Parathyroid adenoma (tissue), 2 donors: ENCODE data around the gene FMNL2.

Experiments used
- H2AFZ ChIP-seq: fragments of 300-600 bp; sonication (generic); one replicate; pipeline ENCODE4 v1.7.0; 2017; ENCODE audit warnings: antibody characterized with exemption, mild to moderate bottlenecking
- H3K27ac ChIP-seq: fragments of 300-600 bp; sonication (generic); one replicate; pipeline ENCODE4 v1.7.0; 2017
- H3K27me3 ChIP-seq: fragments of 300-600 bp; sonication (generic); one replicate; pipeline ENCODE4 v1.7.0; 2017; ENCODE audit warnings: low read length; ENCODE audit not compliant: control insufficient read depth, insufficient read depth
- H3K36me3 ChIP-seq: fragments of 300-600 bp; sonication (generic); one replicate; pipeline ENCODE4 v1.7.0; 2017; ENCODE audit warnings: low read length; ENCODE audit not compliant: control insufficient read depth, insufficient read depth
- H3K4me1 ChIP-seq: fragments of 300-600 bp; sonication (generic); one replicate; pipeline ENCODE4 v1.7.0; 2017; ENCODE audit warnings: control low read depth
- H3K4me2 ChIP-seq: fragments of 300-600 bp; sonication (generic); one replicate; pipeline ENCODE4 v1.7.0; 2017; ENCODE audit warnings: low read length
- H3K4me3 ChIP-seq: fragments of 300-600 bp; sonication (generic); one replicate; pipeline ENCODE4 v1.7.0; 2017; ENCODE audit warnings: low read depth, low read length
- H3K79me2 ChIP-seq: fragments of 300-600 bp; sonication (generic); one replicate; pipeline ENCODE4 v1.7.0; 2017; ENCODE audit warnings: control low read depth
- H3K9ac ChIP-seq: fragments of 300-600 bp; sonication (generic); one replicate; pipeline ENCODE4 v1.7.0; 2017; ENCODE audit warnings: mild to moderate bottlenecking
- H3K9me3 ChIP-seq: fragments of 300-600 bp; sonication (generic); one replicate; pipeline ENCODE4 v1.7.0; 2017; ENCODE audit warnings: low read length; ENCODE audit not compliant: control insufficient read depth
- TF ChIP-seq, protein P1 (sequence below): fragments of 300-600 bp; sonication (generic); IDR thresholded peaks from one replicate; pipeline ENCODE4 v1.7.0; 2017; ENCODE audit warnings: antibody characterized with exemption, mild to moderate bottlenecking
- donor health status: primary hyperparathyroidism.

FMNL2 gene

GRCh38 chr2:152449578-152449977 lies 114.6 kb downstream of the FMNL2 start:
- TF ChIP-seq, protein P1, sequence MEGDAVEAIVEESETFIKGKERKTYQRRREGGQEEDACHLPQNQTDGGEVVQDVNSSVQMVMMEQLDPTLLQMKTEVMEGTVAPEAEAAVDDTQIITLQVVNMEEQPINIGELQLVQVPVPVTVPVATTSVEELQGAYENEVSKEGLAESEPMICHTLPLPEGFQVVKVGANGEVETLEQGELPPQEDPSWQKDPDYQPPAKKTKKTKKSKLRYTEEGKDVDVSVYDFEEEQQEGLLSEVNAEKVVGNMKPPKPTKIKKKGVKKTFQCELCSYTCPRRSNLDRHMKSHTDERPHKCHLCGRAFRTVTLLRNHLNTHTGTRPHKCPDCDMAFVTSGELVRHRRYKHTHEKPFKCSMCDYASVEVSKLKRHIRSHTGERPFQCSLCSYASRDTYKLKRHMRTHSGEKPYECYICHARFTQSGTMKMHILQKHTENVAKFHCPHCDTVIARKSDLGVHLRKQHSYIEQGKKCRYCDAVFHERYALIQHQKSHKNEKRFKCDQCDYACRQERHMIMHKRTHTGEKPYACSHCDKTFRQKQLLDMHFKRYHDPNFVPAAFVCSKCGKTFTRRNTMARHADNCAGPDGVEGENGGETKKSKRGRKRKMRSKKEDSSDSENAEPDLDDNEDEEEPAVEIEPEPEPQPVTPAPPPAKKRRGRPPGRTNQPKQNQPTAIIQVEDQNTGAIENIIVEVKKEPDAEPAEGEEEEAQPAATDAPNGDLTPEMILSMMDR: no peak
- Histone ChIP-seq H2AFZ (no peak overlapping the region), H3K36me3 (no peaks in the 10 kb centered on the region), H3K4me2 (no peak overlapping the region), H3K27ac (no peak overlapping the region), H3K4me3 (no peak overlapping the region), H3K9me3 (no peaks in the 10 kb centered on the region), H3K79me2 (peaks cover 2% of the 10 kb centered on the region), H3K9ac (no peak overlapping the region), H3K27me3 (no peaks in the 10 kb centered on the region), H3K4me1 (peaks cover 4% of the 10 kb centered on the region)

- peaks cover 4% of the 10 kb centered on the region for H3K4me1 ChIP-seq
- H2AFZ ChIP-seq: no peak overlapping the region
- H3K4me2 ChIP-seq: no peak overlapping the region
- no peak overlapping the region for H3K4me3 ChIP-seq
- H3K27ac ChIP-seq: no peak overlapping the region
- H3K9ac ChIP-seq: no peak overlapping the region
- no peaks in the 10 kb centered on the region for H3K9me3 ChIP-seq
- H3K79me2 ChIP-seq: peaks cover 2% of the 10 kb centered on the region
- TF ChIP-seq, protein P1: no peak
- H3K27me3 ChIP-seq: no peaks in the 10 kb centered on the region
- H3K36me3 ChIP-seq: no peaks in the 10 kb centered on the region
Measured at GRCh38 chr2:152450176-152450575, 115.2 kb downstream of the FMNL2 start.

GRCh38 chr2:152452256-152452973 lies 117.4 kb downstream of the FMNL2 start:
- no peak overlapping the region for H3K9ac ChIP-seq
- no peak overlapping the region for H3K4me3 ChIP-seq

DNA sequence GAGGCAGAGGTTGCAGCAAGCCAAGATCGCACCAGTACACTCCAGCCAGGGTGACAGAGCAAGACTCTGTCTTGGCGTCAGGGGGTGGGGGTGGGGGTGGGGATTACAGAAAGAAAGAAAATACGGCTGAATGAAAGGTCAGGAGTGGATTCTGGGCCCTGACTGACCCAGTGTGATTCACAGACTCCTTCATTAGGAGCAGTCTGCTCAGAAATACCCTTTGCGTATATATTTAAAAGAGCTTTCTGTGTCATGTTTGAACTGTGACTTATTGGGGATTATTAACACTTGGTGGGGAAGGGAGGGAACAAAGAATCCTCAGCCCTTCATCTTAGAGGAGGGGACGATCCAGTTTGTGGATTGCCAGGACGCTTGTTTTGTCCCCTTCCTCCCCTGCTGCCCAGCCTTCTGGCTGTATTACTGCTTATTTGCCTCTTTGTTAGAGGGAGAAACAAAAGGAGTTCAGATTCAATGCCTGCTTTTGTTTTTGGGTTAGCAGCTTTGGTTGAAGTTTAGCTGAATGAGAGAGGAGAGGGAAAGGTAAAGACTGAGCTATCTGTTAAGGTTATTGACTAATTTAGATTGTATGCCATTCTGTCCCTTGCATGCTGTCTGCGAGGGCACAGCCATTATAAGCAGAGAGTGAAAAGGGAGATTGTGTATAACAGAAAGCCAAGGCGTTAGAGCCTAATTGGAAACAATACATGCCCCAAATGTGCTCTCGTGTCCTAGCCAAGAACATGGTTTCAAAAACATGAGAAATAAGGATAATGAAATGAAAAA lies 118.3 kb downstream of the FMNL2 start:
- no peaks in the 10 kb centered on the region for H3K9me3 ChIP-seq
- peaks cover 1% of the 10 kb centered on the region for H3K4me1 ChIP-seq
- no peak overlapping the region for H3K4me3 ChIP-seq
- H3K79me2 ChIP-seq: peaks cover 2% of the 10 kb centered on the region
- H2AFZ ChIP-seq: no peak overlapping the region
- TF ChIP-seq, protein P1: no peak
- no peaks in the 10 kb centered on the region for H3K27me3 ChIP-seq
- H3K9ac ChIP-seq: no peak overlapping the region
- H3K27ac ChIP-seq: no peak overlapping the region
- no peaks in the 10 kb centered on the region for H3K36me3 ChIP-seq
- H3K4me2 ChIP-seq: no peak overlapping the region

More at GRCh38 chr2:152452256-152452973, 117.4 kb downstream of the FMNL2 start:
- no peak overlapping the region for H3K4me2 ChIP-seq
- TF ChIP-seq, protein P1: no peak
- no peaks in the 10 kb centered on the region for H3K27me3 ChIP-seq
- H3K4me1 ChIP-seq: no peaks in the 10 kb centered on the region
- H3K36me3 ChIP-seq: no peaks in the 10 kb centered on the region
- peaks cover 2% of the 10 kb centered on the region for H3K79me2 ChIP-seq
- no peaks in the 10 kb centered on the region for H3K9me3 ChIP-seq
- H3K27ac ChIP-seq: no peak overlapping the region
- no peak overlapping the region for H2AFZ ChIP-seq
